Epidermal melanocyte (primary cell): ENCODE measurements around the gene MPIG6B.
"Not testable (repeated sequence)": the region's sequence is repeated elsewhere in the genome, so short reads cannot be mapped to it uniquely, and the experiment has no call there.

ENCODE experiments used
- DNase-seq: peaks from one replicate; pipeline ENCODE4 v3.0.0; 2011; ENCODE audit warnings: low spot score; ENCODE audit not compliant: insufficient read length

MPIG6B gene

DNA sequence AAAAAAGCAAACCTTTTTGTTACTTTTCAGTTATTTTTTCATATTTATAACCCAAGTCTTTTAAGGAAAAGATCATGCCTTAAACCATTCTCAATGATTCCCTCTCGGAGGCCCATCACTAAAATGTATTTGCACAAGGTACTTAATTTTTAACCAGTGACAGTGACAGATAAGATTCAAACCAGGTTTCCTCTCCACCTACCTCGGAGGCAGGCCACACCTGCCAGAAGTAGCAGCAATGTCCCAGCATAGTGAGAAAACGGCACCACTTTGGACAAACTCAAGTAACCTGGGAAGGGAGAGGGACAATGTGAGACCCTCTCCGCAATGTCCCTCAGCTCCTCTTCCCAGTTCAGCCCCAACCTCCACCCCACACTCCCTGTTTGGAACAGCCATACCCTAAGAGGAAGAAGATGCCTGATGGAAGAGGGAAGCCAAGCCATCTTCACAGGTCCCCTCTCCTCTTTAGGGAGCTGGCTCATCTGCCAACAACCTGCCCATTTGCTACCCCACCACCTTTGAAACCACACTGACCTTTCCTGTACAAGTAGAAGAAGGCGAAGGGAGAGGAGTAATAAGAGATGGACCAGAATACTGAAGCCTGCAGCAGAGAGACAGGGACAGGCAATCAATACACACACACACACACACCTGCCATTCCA, 22.3 kb upstream of the MPIG6B start:
- DNase-seq = no peak

DNA sequence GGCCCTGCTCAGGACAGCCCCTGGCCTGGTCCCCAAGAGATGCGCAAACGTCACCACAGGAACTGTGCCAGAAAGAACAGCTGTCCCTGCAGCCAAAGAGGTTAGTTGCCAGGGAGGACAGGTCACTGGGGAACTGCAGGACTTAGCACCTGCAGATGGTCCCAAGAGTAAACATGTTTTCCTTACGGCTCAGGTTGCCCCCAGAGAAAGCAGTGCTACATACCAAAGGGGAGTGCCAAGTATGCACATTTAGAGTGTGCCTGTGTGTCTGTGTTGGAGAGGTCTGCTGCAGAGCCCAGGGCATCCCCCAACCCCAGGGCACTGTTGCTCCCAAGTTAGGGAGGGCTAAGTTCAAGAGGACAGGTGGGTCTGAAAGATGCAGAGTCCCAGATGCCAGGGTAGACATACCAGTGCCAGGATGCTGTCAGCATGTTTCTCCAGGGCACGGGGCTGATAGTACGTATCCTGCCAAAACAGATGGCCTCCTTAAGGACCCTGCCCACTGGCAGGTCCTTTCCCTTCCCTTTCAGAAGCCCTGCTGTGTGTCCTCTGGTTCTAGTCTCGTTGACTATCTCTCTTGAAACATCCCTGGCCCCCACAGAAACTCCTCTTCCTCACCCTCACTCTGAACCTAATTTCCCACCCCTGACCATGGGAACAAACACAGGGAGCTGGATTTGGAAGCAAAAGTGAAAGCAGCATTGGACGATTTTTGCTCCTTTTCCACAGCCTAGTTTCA, 21.3 kb upstream of the MPIG6B start:
- DNase-seq = no peak

- no peak for DNase-seq
These were observed 20.8 kb upstream of the MPIG6B start for GRCh38 chr6:31702405-31702818.

DNA sequence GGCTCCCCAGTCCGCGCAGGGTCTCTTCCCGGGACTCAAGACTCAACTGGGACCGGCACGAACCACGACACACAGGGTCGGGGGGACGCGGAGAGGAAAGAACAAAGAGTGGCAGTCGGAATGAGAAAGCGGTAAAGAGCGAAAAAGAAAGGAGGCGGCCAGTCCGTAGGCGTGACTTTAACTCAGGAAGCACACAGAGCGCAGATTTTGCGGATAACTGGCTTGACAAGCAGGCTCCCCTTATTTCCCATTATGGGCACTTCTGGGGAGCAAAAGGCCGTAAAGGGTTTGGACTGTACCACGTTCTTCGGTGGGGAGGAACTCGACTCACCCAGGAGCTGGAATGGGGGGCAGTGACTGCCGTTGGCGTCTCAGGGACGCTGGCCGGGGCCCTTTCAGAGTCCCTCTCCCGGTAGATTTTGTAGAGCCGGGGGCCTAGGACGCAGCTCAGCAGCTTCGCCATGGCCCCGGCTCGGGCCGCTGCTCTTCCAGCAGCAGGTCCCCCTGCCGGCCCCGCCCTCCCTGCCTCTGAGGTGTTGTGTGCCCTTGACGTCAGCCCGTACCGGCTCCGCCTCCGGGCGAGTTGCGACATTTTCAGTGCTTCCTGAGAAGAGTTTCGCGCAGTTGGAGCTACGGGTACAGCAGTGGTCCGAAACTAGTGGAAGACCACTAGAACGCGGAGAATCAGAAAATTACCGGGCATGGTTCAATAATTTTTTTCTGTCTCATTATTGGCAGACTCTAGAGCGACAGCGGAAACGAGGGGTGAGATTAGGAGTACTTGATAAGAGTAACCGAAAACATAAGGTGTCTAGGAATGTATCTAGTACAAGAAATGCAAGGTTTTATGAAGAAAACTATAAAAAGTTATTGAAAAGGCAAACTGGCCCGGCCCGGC, 20.1 kb upstream of the MPIG6B start, which contains the start of gene ABHD16A:
ABHD16A (minus strand) TSS at position 506 of the 898 bp plus-strand sequence; CDS start at position 463, 43 bp downstream.
- peak; percentile 99 for DNase-seq

DNA sequence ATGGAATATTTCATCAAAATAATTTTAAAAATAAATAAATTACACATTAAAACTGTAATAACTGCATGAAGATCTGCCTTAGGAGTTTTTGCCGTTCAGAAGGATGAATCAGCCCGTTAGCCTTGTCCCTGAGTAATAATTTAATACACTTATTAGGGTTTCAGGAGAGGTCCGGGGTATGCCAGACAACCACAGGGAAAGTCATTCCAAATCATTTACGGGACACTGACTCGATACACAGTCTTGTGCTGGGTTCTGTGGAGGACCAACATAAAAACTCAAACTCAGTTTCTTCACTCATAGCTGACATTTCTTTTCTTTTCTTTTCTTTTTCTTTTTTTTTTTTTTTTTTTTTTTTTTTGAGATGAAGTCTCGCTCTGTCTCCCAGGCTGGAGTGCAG, 17.2 kb upstream of the MPIG6B start:
- DNase-seq = no peak

- DNase-seq = no peak
These were observed 16.6 kb upstream of the MPIG6B start, which contains the start of gene LY6G6F for GRCh38 chr6:31706599-31706998. Gene LY6G6F, plus strand, starts transcription at chr6:31706866. Its CDS starts 41 bp downstream, at chr6:31706907.

- DNase-seq = no peak
These were observed 15.5 kb upstream of the MPIG6B start for GRCh38 chr6:31707701-31708100.

- DNase-seq = no peak
These were observed 14.9 kb upstream of the MPIG6B start for GRCh38 chr6:31708224-31708623.

GRCh38 chr6:31709157-31709556, 14.0 kb upstream of the MPIG6B start:
- not testable (repeated sequence) for DNase-seq

DNA sequence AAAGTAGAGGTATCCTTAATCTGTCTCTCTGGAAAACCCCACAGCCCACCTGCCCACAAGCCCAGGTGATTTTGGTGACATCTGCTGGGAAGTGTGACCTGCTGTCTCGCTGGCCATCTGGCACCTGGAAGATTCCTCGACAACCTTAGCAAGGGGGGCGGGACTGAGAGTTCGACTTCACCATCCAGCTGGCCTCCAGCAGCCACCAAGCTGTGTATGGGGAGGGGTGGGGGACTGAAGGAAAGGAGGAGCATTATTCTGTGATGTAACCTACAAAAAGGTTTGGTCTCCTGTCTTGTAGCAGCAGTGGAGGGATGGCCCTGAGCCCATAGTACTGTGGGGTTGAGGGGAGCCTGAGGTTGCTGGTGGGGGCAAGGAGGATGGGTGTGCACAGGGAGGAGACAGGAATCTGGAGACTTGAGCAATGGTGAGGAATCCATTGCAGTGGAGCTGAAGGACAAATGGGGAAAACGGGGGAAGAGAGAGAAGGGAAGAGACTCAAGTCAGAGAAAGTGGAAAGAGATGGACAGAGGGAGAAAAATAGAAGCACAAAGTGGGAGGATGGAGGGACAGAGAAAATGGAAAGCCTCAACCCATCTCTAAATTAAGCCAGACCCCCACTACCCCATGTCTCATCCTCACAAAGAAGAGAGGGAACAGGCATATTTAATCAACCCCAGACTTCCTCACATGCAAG, 12.5 kb upstream of the MPIG6B start:
- no peak for DNase-seq

DNA sequence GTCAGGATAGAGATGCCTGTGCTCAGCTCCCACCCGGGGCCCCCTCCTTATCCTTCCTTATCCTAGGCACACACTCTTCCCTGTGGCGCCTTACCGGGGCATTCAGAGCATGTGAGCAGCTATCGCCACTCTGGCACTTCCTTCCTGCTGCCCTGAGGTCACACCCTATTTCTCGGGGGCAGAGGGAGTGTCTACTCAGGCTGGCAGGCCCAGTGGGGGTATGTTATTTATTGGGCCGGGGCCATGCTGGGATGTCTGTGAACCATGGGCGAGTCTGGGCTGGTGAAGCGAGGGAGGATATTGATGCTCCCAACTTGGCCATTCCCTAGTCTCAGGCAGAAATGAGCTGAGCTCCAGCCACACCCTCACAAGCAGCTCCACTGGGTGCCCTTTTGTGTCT, 11.9 kb upstream of the MPIG6B start:
- no peak for DNase-seq

DNA sequence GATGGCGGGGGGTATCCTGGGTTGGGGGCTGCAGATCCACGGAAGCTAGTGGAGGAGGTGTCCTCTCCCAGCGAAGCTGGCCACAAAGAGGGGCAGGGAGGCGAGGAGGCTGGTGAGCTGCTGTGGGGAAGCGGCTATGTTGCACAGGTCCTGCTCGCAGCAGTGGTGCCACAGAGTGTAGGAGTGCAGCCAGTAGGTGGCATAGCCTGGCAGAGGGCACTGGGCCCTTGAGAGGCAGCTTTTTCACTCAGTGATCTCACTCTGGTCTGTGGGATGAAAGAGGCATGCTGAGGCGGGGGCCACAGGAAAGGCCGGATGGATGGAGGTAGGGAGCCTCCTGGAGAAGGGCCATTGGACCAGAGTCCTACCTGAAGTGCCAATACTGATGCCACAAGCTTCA, 10.9 kb upstream of the MPIG6B start:
- DNase-seq = no peak

- DNase-seq = no peak
These were observed 9.7 kb upstream of the MPIG6B start for GRCh38 chr6:31713465-31713864.

DNA sequence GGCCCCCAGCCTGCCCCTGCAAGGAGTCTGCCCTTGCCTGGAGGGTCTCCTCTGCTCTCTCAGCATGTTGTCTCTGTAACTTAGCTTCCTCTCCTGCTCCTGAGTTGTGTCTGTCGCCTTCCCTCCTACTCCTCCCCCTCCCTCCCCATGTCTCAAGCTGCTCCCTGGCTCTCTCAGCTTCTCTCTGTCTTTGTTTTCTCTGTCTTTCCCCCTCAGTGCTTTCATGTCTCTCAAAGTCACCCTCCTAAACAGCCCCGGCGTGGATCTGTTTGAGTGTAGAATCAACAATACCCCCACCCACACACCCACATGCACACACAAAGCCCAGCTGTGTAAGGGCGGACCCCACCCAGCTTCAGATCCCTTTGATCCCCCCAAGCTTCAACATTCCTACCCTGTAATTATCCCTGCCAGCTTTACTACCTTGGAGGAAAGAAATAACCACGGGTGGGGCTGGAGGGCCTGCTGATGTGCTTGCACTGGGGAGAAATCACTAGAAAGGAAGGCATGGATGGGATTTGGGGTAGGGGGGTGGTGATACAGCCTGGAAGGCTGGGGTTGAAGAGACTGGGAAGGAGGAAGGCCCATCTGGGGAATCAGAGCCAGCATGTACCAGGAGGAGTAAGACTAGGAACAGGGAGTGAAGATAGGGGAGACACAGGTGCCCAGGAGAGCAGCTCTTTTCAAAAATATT, 9.0 kb upstream of the MPIG6B start:
- DNase-seq = no peak

DNA sequence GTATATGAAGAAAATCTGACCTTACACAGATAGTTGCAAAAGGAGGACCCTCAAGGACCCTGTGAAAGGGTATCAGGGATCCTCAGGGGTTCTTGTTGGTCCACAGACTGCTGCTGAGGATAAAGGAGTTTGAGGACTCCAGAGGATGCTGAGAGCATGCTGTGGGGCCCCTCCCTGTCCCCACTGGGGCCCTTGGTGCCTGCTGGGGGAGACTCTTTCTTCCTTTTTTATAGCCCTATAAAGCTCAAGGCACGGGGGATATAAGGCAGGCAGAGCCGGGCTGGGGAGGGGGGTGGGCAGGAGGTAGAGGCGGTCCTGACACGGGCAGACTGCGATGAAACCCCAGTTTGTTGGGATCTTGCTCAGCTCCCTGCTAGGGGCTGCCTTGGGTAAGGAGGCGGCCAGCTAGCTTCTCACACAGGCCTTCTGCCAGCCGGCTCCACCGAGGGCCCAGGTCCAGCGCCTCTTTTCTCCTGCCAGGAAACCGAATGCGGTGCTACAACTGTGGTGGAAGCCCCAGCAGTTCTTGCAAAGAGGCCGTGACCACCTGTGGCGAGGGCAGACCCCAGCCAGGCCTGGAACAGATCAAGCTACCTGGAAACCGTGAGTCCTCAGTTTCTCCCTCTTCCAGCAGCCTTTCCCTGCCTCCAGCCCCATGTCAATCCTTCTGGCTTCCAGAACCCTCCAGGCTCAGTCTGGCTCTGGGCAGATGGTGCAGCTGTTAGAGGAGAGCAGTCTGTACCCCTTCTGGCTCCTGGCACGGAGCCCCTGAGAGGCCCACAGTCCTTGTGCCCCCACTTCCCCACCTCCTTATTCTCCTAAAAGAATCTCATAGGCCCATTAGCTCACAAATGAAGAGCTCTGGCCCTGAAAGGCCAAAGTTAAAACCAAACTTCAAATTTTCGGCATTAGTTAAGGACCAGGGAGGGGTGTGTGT, 7.9 kb upstream of the MPIG6B start, which contains the start of gene LY6G6D:
LY6G6D (plus strand) TSS at position 327 of the 937 bp plus-strand sequence; CDS start at position 335, 8 bp downstream.
- no peak for DNase-seq

DNA sequence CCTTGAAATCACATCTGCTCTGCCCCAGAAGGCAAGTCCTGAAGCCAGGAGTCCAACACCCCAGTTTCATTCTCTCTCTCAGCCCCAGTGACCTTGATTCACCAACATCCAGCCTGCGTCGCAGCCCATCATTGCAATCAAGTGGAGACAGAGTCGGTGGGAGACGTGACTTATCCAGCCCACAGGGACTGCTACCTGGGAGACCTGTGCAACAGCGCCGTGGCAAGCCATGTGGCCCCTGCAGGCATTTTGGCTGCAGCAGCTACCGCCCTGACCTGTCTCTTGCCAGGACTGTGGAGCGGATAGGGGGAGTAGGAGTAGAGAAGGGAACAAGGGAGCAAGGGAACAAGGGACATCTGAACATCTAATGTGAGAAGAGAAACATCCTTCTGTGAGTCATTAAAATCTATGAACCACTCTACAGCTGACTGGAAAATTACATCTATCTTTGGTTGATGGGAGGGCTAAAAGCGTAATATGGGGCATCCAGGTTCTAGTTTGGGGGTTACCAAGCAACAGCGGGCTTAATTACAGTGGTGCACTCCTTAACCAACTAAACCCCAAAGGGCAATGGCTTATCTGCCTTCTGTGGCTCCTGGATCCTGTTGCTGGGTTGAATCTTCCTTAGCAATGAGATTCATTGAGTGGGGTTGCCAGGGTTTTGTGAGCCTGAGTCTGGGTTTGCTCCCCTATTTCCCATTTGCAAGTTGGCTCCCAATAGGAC, 5.5 kb upstream of the MPIG6B start:
- DNase-seq = no peak

DNA sequence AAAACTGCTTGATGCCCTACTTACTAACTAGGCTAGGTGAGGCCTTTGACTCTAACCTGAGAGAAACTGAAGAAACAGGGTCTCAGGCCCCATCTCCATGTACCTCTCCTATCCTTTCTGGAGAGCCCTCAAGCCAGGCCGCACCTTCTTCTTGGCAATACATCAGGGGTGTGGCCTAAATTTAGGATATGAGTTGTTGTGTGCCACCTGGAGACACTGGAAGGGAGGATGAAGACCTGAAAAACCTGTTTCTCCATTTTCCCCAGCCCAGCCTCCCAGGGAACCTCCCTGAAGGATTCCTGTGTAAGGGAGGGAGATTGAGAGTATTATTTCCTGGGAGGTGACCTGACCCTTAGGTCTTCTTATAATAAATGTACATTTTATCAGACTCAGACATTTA, 4.9 kb upstream of the MPIG6B start:
- DNase-seq = no peak

DNA sequence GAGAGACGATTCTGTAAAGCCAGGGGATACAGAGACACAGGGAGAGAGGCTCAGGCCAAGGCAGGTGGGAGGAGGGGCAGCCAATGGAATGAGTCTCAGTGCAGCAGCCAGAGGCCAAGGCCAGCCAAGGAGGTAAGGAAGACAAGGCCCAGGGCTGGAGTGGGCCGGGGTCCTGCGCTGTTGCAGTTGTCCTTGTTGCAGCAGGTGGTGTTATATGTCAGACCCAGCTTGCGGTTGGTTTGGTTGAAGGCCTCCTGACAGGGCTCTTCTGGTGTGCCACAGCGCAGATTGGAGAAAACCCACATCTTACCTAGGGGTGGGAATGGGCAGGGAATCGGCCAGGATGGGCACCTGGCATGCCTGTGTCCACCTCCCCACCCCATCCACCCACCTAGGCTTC, 4.2 kb upstream of the MPIG6B start:
- no peak for DNase-seq
